K562 (cell line): ENCODE data around the gene ABT1. TPM values are rescaled to one million over a fixed set of nuclear protein-coding genes. Genes with fewer than 3 reads are reported as not detected.

ENCODE experiments used
- BMI1 ChIP-seq: fragments of 150-350 bp; IDR thresholded peaks from 2 replicates; pipeline ENCODE4 v1.6.1; 2014; ENCODE audit warnings: low read length
- KLF16 ChIP-seq: IDR thresholded peaks from 2 replicates; pipeline ENCODE4 v1.6.1; 2016; ENCODE audit warnings: antibody characterized with exemption
- MYC ChIP-seq, 2 experiments: fragments of 250-450 bp in 1 of 2; sonication (Bioruptor Pico) in 1 of 2; IDR thresholded peaks; 2 replicates each; pipeline versions ENCODE4 v1.5.1 to v1.6.1; 2012 to 2021; ENCODE audit warnings: low read depth in 2 of 2, borderline replicate concordance in 1 of 2, improper control_type of control experiment in 1 of 2, low read length in 1 of 2, mild to moderate bottlenecking in 1 of 2, moderate library complexity in 1 of 2
- NRF1 ChIP-seq, 2 experiments: fragments of 450-650 bp; IDR thresholded peaks in 1 of 2; conservative IDR thresholded peaks in 1 of 2; 2 replicates each; pipeline ENCODE4 v1.6.1; 2014; ENCODE audit warnings: mild to moderate bottlenecking in 2 of 2
- PRMT5 ChIP-seq: sonication (generic); formaldehyde crosslinking; IDR thresholded peaks from 2 replicates; pipeline ENCODE4 v1.5.0; 2020; ENCODE audit warnings: missing genetic modification reagents
- RBM14 ChIP-seq: fragments of 200-400 bp; formaldehyde crosslinking; IDR thresholded peaks from 2 replicates; pipeline ENCODE4 v1.6.1; 2018; ENCODE audit warnings: low read depth, mild to moderate bottlenecking, low read length, moderate library complexity, borderline replicate concordance; ENCODE audit not compliant: insufficient read depth
- SPI1 ChIP-seq: IDR thresholded peaks from 2 replicates; pipeline ENCODE4 v1.6.1; 2011; ENCODE audit warnings: low read depth, low read length, control low read depth, borderline replicate concordance
- TEAD1 ChIP-seq, 2 experiments: fragments of 450-650 bp in 1 of 2; sonication (generic) in 1 of 2; formaldehyde crosslinking; IDR thresholded peaks; 2 replicates each; pipeline versions ENCODE4 v1.4.0 to v1.8.0; 2020 to 2022; ENCODE audit warnings: mild to moderate bottlenecking in 2 of 2, missing genetic modification reagents in 1 of 2
- U2AF1 ChIP-seq: fragments of 200-400 bp; formaldehyde crosslinking; optimal IDR thresholded peaks from 2 replicates; pipeline ENCODE3; 2017; ENCODE audit warnings: mild to moderate bottlenecking, low read depth, low read length, moderate library complexity
- ZNF212 ChIP-seq: fragments of 450-650 bp; formaldehyde crosslinking; IDR thresholded peaks from 2 replicates; pipeline ENCODE4 v1.4.0; 2020; ENCODE audit warnings: mild to moderate bottlenecking
- ZNF274 ChIP-seq: IDR thresholded peaks from 2 replicates; pipeline ENCODE4 v1.6.1; 2011; ENCODE audit warnings: low read depth, mild to moderate bottlenecking, low read length, moderate library complexity, borderline replicate concordance
- ZNF707 ChIP-seq: fragments of 250-450 bp; sonication (Bioruptor Pico); conservative IDR thresholded peaks from 2 replicates; pipeline ENCODE4 v1.8.0; 2022; ENCODE audit warnings: inconsistent platforms, mild to moderate bottlenecking, moderate library complexity
- ZNF785 ChIP-seq: fragments of 250-450 bp; sonication (Bioruptor Pico); IDR thresholded peaks from 2 replicates; pipeline ENCODE4 v1.4.0; 2020; ENCODE audit warnings: mild to moderate bottlenecking
- polyA plus RNA-seq, 8 experiments: library from polyadenylated mRNA; depleted of rRNA in 4 of 8; stranded (reverse) in 5 of 8; unstranded in 3 of 8; fragments of >200 nt; fragmentation: Nextera tagmentation in 2 of 8; fragmentation: Illumina TruSeq in 1 of 8; extraction: Ambion mirVana in 2 of 8; extraction: Trizol in 1 of 8; gene quantifications; 2 replicates each; pipeline versions ENCODE4 v1.2.1 to v1.2.3, GENCODE V29; 2011 to 2014; ENCODE audit warnings: inconsistent platforms in 1 of 8, missing spikeins in 1 of 8
- total RNA-seq, 7 experiments: library from RNA; depleted of rRNA in 6 of 7; stranded (reverse); fragments of >200 nt in 6 of 7; fragmentation: Illumina TruSeq in 2 of 7; extraction: Trizol in 2 of 7; gene quantifications; 2 replicates each; pipeline versions ENCODE4 v1.2.1 to v1.2.3, GENCODE V29; 2011 to 2021; ENCODE audit warnings: low replicate concordance in 1 of 7
- TF ChIP-seq, protein P1 (sequence below): fragments of 250-450 bp; sonication (Bioruptor Pico); IDR thresholded peaks from 2 replicates; pipeline ENCODE4 v1.5.1; 2021; ENCODE audit warnings: mild to moderate bottlenecking
- TF ChIP-seq, protein P2 (sequence below): fragments of 450-650 bp; conservative IDR thresholded peaks from 2 replicates; pipeline ENCODE4 v1.6.1; 2016; ENCODE audit warnings: missing genetic modification characterization, low read depth, mild to moderate bottlenecking, control low read depth, missing compliant biosample characterization
- TF ChIP-seq, protein P3 (sequence below), 2 experiments: IDR thresholded peaks; 2 replicates each; pipeline ENCODE4 v1.6.1; 2011; ENCODE audit warnings: borderline replicate concordance in 1 of 2, control low read depth in 1 of 2, low read depth in 1 of 2, low read length in 1 of 2, mild to moderate bottlenecking in 1 of 2, mixed read lengths in 1 of 2, moderate library complexity in 1 of 2; ENCODE audit not compliant: insufficient read depth in 1 of 2, insufficient read length in 1 of 2, poor library complexity in 1 of 2, severe bottlenecking in 1 of 2; ENCODE audit errors: extremely low read depth in 1 of 2
- TF ChIP-seq, protein P4 (sequence below): IDR thresholded peaks from 3 replicates; pipeline ENCODE4 v1.6.1; 2011; ENCODE audit warnings: borderline replicate concordance, mild to moderate bottlenecking; ENCODE audit not compliant: insufficient read length, insufficient read depth

The ABT1 gene
- total and polyA plus RNA-seq, 9 of the 15 experiments (the other 6 are each of a cell fraction or from before 2014, with no cell fraction given): 8.8 to 52.7 (median 40.7) TPM

DNA sequence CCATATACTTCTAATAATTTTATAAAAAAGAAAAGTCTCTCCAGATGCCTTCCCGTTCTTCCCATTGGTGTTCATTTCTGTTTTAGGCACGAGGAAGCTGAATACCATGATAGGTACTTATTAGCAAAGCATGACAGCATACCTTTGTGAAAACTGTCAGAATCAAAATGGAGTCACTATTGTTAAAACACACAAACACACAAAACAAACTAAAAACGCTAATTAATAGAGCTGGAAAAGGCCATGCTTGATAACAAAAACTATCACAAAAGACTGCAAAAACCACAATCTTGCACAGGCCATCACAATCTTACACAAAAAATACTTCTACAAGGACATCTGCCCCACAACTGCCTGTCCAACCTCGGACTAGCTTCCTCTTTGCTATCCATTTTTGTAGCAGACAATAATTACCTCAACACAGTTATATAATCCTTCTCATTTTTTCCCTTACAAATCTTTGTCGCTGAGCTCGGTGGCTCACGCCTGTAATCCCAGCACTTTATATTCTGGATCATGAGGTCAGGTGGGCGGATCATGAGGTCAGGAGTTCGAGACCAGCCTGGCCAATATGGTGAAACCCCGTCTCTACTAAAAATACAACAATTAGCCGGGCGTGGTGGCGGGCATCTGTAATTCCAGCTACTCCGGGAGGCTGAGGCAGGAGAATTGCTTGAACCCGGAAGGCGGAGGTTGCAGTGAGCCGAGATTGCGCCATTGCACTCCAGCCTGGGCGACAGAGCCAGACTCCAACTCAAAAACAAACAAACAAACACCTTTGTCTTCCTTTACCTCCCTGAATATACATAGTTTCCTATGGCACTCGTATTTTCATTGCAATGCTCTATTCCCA is 3.2 kb upstream of the ABT1 start (continued):
- TF ChIP-seq, protein P1, sequence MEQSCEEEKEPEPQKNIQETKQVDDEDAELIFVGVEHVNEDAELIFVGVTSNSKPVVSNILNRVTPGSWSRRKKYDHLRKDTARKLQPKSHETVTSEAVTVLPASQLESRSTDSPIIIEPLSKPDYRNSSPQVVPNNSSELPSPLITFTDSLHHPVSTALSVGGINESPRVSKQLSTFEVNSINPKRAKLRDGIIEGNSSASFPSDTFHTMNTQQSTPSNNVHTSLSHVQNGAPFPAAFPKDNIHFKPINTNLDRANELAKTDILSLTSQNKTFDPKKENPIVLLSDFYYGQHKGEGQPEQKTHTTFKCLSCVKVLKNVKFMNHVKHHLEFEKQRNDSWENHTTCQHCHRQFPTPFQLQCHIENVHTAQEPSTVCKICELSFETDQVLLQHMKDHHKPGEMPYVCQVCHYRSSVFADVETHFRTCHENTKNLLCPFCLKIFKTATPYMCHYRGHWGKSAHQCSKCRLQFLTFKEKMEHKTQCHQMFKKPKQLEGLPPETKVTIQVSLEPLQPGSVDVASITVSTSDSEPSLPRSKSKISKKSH: no peak
- no peak for TF ChIP-seq SPI1
- no peak for TF ChIP-seq KLF16
- TF ChIP-seq ZNF212: no peak; the same call in 1 of the 2 replicates
- peak in 1 of 2 experiments; percentile 91; a peak in 2 of 4 replicates for TF ChIP-seq TEAD1 (CRISPR knock-in tag; IDR thresholded peaks at IDR 0.05)
- TF ChIP-seq MYC (IDR thresholded peaks at IDR 0.05; ENCODE audit: low read depth, low read length): 0 out of 2 replicates have a peak, but pooled peaks have one; percentile 9
- TF ChIP-seq MYC (CRISPR knock-in tag; IDR thresholded peaks at IDR 0.05; ENCODE audit: borderline replicate concordance, low read depth): peak; percentile 36; the same call in 1 of the 2 replicates
- TF ChIP-seq RBM14: no peak
- TF ChIP-seq, protein P2, sequence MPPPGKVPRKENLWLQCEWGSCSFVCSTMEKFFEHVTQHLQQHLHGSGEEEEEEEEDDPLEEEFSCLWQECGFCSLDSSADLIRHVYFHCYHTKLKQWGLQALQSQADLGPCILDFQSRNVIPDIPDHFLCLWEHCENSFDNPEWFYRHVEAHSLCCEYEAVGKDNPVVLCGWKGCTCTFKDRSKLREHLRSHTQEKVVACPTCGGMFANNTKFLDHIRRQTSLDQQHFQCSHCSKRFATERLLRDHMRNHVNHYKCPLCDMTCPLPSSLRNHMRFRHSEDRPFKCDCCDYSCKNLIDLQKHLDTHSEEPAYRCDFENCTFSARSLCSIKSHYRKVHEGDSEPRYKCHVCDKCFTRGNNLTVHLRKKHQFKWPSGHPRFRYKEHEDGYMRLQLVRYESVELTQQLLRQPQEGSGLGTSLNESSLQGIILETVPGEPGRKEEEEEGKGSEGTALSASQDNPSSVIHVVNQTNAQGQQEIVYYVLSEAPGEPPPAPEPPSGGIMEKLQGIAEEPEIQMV (tag): peak; percentile 81
- no peak for TF ChIP-seq PRMT5 (CRISPR knock-in tag)
- 0 out of 4 replicates have a peak, but pooled peaks of 1 of the 2 experiments have one; percentile 18 for TF ChIP-seq NRF1 (conservative IDR thresholded peaks at IDR 0.05 in 1 of 2, IDR thresholded peaks at IDR 0.05 in 1 of 2)
- TF ChIP-seq ZNF274: no peak
- TF ChIP-seq U2AF1: no peak
- TF ChIP-seq ZNF707 (CRISPR knock-in tag): 0 out of 2 replicates have a peak, but pooled peaks have one; percentile 16
- TF ChIP-seq, protein P3, sequence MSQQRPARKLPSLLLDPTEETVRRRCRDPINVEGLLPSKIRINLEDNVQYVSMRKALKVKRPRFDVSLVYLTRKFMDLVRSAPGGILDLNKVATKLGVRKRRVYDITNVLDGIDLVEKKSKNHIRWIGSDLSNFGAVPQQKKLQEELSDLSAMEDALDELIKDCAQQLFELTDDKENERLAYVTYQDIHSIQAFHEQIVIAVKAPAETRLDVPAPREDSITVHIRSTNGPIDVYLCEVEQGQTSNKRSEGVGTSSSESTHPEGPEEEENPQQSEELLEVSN (IDR thresholded peaks at IDR 0.05; ENCODE audit: borderline replicate concordance in 1 of 2, extremely low read depth in 1 of 2, insufficient read depth in 1 of 2, insufficient read length in 1 of 2, low read depth in 1 of 2, low read length in 1 of 2, poor library complexity in 1 of 2, severe bottlenecking in 1 of 2): no peak
- TF ChIP-seq, protein P4, sequence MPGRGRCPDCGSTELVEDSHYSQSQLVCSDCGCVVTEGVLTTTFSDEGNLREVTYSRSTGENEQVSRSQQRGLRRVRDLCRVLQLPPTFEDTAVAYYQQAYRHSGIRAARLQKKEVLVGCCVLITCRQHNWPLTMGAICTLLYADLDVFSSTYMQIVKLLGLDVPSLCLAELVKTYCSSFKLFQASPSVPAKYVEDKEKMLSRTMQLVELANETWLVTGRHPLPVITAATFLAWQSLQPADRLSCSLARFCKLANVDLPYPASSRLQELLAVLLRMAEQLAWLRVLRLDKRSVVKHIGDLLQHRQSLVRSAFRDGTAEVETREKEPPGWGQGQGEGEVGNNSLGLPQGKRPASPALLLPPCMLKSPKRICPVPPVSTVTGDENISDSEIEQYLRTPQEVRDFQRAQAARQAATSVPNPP: no peak
- no peak for TF ChIP-seq BMI1
- TF ChIP-seq ZNF785 (CRISPR knock-in tag): no peak
